Type B pancreatic cell (in vitro differentiated cells): ENCODE measurements around the gene TES. TPM values are rescaled to one million over a fixed set of nuclear protein-coding genes. Genes with fewer than 3 reads are reported as not detected.
A peak's percentile ranks its signal among the peaks of the same experiment; 100 is the strongest.

Experiments used
- DNase-seq: peaks from one replicate; pipeline ENCODE4 v3.0.0; 2021; ENCODE audit warnings: mixed read lengths; ENCODE audit not compliant: unreplicated experiment; ENCODE audit errors: extremely low spot score
- H3K27ac Mint-ChIP-seq: 2 replicates; pipeline ENCODE4 v1.8.0; 2021; ENCODE audit warnings: mild to moderate bottlenecking, mixed read lengths
- H3K27me3 Mint-ChIP-seq: 2 replicates; pipeline ENCODE4 v1.8.0; 2021; ENCODE audit warnings: mixed read lengths
- H3K36me3 Mint-ChIP-seq: 2 replicates; pipeline ENCODE4 v1.8.0; 2021; ENCODE audit warnings: mixed read lengths
- H3K4me1 Mint-ChIP-seq: one replicate; pipeline ENCODE4 v1.8.0; 2021; ENCODE audit warnings: mixed read lengths; ENCODE audit not compliant: unreplicated experiment
- H3K4me3 Mint-ChIP-seq: 2 replicates; pipeline ENCODE4 v1.8.0; 2021; ENCODE audit warnings: mild to moderate bottlenecking, mixed read lengths
- H3K9me3 Mint-ChIP-seq: 2 replicates; pipeline ENCODE4 v1.8.0; 2021; ENCODE audit warnings: mixed read lengths
- total RNA-seq: library from RNA; stranded (reverse); gene quantifications from 2 replicates; pipeline ENCODE4 v1.2.1, GENCODE V29; 2021; ENCODE audit warnings: low replicate concordance
- TF ChIP-seq, protein P1 (sequence below): fragments of 200-600 bp; sonication (generic); conservative IDR thresholded peaks from 2 replicates; pipeline ENCODE4 v1.5.0; 2021; ENCODE audit warnings: antibody characterized with exemption, mild to moderate bottlenecking

The TES gene
- total RNA-seq, 1 donor from 2014 or later, result 91.1 TPM

GRCh38 chr7:116305485-116306408, 95.4 kb downstream of the TES start:
- no peak for DNase-seq
- H3K4me1 Mint-ChIP-seq, result no peaks in the 10 kb centered on the region
- no peaks in the 10 kb centered on the region for H3K36me3 Mint-ChIP-seq
- H3K9me3 Mint-ChIP-seq, result no peaks in the 10 kb centered on the region
- peak overlapping the region; percentile 32 for H3K27ac Mint-ChIP-seq
- H3K4me3 Mint-ChIP-seq, result no peak overlapping the region
- TF ChIP-seq, protein P1, sequence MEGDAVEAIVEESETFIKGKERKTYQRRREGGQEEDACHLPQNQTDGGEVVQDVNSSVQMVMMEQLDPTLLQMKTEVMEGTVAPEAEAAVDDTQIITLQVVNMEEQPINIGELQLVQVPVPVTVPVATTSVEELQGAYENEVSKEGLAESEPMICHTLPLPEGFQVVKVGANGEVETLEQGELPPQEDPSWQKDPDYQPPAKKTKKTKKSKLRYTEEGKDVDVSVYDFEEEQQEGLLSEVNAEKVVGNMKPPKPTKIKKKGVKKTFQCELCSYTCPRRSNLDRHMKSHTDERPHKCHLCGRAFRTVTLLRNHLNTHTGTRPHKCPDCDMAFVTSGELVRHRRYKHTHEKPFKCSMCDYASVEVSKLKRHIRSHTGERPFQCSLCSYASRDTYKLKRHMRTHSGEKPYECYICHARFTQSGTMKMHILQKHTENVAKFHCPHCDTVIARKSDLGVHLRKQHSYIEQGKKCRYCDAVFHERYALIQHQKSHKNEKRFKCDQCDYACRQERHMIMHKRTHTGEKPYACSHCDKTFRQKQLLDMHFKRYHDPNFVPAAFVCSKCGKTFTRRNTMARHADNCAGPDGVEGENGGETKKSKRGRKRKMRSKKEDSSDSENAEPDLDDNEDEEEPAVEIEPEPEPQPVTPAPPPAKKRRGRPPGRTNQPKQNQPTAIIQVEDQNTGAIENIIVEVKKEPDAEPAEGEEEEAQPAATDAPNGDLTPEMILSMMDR, result no peak
- H3K27me3 Mint-ChIP-seq, result no peaks in the 10 kb centered on the region

- DNase-seq, result no peak
- Mint-ChIP-seq H3K4me3 (no peak overlapping the region), H3K9me3 (no peaks in the 10 kb centered on the region), H3K36me3 (no peaks in the 10 kb centered on the region), H3K27me3 (no peaks in the 10 kb centered on the region), H3K27ac (no peak overlapping the region), H3K4me1 (no peaks in the 10 kb centered on the region)
- TF ChIP-seq, protein P1, result no peak
Observed at GRCh38 chr7:116306409-116307048, 96.2 kb downstream of the TES start.

GRCh38 chr7:116307253-116307652, 96.9 kb downstream of the TES start:
- H3K27ac Mint-ChIP-seq, result no peak overlapping the region

More at GRCh38 chr7:116307253-116307652, 96.9 kb downstream of the TES start:
- Mint-ChIP-seq H3K36me3 (no peaks in the 10 kb centered on the region), H3K27me3 (peaks cover 6% of the 10 kb centered on the region), H3K4me1 (no peaks in the 10 kb centered on the region), H3K9me3 (no peaks in the 10 kb centered on the region), H3K4me3 (no peak overlapping the region)
- TF ChIP-seq, protein P1, result no peak
- DNase-seq, result no peak

Other genes with a start within 250 kb of the TES start
- gene TFEC, start 179.8 kb upstream of the TES start, total RNA-seq, result 0.12 and 0.62 TPM in 2 replicates